GM12875 (cell line): ENCODE results near the gene EEF1A2.

Source experiments
- H3K4me3 ChIP-seq: one replicate; pipeline ENCODE4 v1.5.1; 2011; ENCODE audit warnings: low read depth, low read length, control low read depth
- TF ChIP-seq, protein P1 (sequence below): IDR thresholded peaks from 2 replicates; pipeline ENCODE4 v1.5.1; 2011; ENCODE audit warnings: low read depth, mild to moderate bottlenecking, control low read depth, inconsistent platforms, low read length, moderate library complexity, borderline replicate concordance; ENCODE audit not compliant: insufficient read depth

The EEF1A2 gene

DNA sequence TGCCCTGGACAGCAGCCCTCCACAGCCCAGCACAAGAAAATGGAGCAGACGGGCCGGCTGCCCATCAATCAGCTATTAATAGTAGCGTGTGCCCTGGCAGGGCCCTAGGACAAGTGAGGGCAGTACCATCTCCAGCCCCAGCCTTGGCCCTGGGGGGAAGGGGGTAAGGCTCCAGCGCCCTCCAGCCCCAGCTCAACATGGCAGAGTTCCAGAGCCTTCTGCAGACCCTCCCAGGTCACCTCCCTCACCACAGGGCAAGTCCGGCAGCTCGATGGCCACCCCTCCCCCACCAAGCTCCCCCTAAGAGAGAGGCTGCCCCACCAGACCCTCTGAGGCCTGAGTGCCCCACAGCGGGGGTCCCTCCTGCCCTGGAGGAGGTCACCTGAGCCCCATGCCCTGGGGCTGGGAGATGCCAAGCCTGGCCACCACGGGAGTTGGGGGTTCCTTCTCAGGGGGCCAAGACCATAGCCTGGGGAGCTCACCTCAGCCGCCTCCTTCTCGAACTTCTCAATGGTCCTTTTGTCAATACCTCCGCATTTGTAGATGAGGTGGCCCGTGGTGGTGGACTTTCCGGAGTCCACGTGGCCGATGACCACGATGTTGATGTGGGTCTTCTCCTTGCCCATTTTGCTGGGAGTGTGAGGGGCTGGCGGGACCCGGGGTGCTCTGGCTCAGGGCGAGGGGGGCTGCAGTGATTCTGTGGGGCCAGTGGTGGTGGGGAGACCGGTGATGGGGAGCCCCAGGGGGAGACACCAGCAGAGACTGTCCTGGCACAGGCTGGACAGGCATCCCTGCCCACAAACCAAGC lies 1.5 kb downstream of the EEF1A2 start:
- TF ChIP-seq, protein P1, sequence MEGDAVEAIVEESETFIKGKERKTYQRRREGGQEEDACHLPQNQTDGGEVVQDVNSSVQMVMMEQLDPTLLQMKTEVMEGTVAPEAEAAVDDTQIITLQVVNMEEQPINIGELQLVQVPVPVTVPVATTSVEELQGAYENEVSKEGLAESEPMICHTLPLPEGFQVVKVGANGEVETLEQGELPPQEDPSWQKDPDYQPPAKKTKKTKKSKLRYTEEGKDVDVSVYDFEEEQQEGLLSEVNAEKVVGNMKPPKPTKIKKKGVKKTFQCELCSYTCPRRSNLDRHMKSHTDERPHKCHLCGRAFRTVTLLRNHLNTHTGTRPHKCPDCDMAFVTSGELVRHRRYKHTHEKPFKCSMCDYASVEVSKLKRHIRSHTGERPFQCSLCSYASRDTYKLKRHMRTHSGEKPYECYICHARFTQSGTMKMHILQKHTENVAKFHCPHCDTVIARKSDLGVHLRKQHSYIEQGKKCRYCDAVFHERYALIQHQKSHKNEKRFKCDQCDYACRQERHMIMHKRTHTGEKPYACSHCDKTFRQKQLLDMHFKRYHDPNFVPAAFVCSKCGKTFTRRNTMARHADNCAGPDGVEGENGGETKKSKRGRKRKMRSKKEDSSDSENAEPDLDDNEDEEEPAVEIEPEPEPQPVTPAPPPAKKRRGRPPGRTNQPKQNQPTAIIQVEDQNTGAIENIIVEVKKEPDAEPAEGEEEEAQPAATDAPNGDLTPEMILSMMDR = no peak
- no peak overlapping the region for H3K4me3 ChIP-seq

DNA sequence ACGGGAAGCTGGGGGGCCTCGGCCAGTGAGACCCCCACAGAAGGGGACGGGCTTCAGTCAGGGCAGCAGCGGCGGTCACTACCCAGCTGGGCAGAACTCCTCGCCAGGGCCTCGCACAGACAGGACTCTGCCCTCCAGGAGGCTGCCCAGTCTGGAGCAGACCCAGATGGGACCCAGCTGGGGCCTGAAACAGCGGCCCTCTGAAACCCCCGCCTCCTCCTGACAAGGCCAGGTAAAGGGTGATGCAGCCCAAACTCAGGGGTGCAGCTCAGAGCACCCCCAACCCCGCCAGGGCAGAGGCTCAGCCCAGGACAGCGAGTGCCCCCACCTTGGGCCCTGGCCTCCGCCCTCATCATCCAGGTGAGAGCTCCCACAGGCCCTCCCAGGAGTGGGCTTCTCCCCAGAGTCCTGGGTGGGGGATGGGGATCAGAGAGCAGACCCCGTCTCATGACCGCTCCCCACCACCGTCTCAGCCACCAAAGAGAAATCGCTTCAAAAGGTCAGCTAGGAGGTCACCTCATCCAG lies 2.2 kb downstream of the EEF1A2 start:
- H3K4me3 ChIP-seq = no peak overlapping the region
- TF ChIP-seq, protein P1 = no peak

DNA sequence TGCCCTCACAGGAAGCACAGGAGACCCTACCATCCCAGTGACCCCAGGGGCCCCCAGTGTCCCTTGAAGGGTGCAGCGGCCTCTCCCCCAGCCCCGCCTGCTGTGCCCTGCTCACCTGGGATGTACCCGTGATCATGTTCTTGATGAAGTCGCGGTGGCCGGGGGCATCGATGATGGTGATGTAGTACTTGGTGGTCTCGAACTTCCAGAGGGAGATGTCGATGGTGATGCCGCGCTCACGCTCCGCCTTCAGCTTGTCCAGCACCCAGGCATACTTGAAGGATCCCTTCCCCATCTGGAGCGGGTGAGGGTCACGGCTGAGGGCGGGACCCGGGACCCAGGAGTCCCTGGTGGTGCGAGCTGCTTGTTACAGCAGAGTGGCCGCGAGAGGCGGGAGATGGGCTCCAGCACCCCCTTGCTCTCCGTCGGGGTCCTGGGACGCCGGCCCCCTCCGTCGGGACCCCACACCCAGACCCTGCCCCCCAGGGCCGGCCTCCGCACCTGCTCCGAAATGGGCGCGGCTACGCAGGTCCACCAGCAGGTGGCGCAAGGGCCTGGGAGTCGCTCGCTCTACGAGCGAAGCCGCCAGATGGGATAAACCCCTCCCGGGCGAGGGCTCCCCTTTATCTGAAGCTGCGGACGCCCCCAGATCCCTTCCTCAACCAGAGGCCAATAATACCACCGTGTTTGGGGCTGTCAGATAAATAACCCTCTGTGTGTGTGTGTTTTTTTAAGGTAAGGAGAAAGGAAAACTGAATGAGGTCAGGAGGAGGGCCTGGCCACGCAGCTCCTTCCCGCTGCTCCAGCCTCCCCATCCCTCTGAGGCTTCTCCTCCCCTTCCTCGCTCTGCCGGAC lies 2.9 kb downstream of the EEF1A2 start:
- no peak overlapping the region for H3K4me3 ChIP-seq
- TF ChIP-seq, protein P1 = peak; percentile 93

DNA sequence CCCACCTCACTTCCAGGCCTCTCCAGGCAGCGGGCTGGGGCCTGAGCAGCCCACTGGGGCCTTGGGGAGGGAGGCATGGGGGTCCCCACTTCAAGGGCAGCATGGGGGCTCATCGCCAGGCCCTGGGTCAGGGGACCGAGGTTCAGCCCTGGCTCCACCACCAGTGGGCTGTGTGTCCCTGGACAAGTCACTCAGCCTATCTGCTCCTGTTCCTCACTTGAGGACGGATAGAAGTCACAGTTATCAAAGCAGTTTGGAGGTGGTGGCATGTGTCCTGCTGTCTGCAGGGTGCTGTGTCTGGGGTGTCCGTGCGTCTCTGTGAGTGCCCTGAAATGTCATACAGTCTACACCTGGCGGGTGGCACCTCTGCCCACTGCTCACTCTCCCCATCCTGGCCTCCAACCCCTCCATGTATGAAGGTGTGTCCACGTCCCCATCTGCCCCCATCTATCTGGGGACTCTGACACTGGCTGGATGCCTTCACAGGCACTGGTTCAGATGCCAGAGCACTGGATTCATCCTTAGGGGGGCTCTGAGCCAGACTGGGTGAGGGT lies 3.6 kb downstream of the EEF1A2 start:
- TF ChIP-seq, protein P1 = no peak

DNA sequence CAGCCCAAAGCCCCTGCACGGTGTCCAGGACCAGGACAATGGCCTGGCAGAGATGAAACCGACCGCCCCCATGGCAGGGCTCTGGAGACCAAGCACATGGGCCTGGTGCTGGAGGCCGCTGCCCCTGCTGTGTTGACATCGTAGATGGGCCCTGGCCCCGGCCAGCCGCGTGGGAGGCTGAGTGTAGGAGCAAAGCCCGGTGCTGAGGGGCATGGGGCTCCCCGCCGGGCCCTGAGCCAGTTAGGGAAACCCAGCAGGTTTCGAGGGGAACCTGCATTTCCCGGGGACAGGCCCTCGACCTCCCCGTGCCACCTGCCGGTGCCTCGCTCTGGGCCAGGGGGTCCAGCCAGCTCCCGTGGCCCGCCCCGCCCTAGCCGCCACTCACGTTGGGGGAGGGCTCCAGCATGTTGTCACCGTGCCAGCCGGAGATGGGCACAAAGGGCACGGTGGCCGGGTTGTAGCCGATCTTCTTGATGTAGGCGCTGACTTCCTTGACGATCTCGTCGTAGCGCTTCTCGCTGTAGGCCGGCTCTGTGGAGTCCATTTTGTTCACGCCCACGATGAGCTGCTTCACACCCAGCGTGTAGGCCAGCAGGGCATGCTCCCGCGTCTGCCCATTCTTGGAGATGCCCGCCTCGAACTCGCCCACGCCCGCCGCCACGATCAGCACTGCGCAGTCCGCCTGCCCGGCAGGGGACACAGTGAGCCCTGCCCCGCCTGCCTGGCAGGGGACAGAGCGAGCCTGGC lies 4.3 kb downstream of the EEF1A2 start:
- TF ChIP-seq, protein P1 = no peak
- no peak overlapping the region for H3K4me3 ChIP-seq

More for the DNA sequence above, 3.6 kb downstream of the EEF1A2 start:
- no peak overlapping the region for H3K4me3 ChIP-seq

DNA sequence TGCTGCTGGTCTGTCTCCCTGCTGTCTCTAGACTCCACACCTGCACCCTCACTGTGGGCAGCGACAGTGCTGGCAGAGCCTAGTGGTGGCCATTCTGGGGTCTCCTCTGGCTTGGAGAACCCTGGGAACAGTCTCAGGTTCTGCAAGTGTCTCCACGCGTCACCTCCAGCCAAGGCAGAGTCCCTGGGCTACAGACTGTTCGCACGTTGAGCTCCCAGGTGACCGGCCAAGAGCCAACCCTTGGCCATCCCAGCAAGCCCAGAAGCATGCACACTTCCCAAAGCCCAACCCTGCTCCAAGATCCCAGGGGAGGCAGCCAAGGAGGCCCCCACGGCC lies 4.8 kb downstream of the EEF1A2 start:
- H3K4me3 ChIP-seq = no peak overlapping the region
- TF ChIP-seq, protein P1 = no peak
